HepG2 (cell line): ENCODE measurements around the gene TENT4B. TPM values are rescaled to one million over a fixed set of nuclear protein-coding genes. Genes with fewer than 3 reads are reported as not detected.

ENCODE experiments used
- DMTF1 ChIP-seq: sonication (generic); formaldehyde crosslinking; IDR thresholded peaks from 2 replicates; pipeline ENCODE4 v1.4.0; 2020; ENCODE audit warnings: mild to moderate bottlenecking, missing genetic modification reagents
- KDM1A ChIP-seq: IDR thresholded peaks from 2 replicates; pipeline ENCODE4 v1.6.1; 2016; ENCODE audit warnings: missing compliant biosample characterization
- TEAD2 ChIP-seq: sonication (generic); formaldehyde crosslinking; IDR thresholded peaks from 2 replicates; pipeline ENCODE4 v1.9.0; 2021; ENCODE audit warnings: missing genetic modification reagents
- ZMYM3 ChIP-seq: sonication (generic); formaldehyde crosslinking; IDR thresholded peaks from 2 replicates; pipeline ENCODE4 v1.5.1; 2020; ENCODE audit warnings: mild to moderate bottlenecking, missing genetic modification reagents
- ZNF121 ChIP-seq: sonication (generic); formaldehyde crosslinking; IDR thresholded peaks from 2 replicates; pipeline ENCODE4 v1.5.0; 2020; ENCODE audit warnings: mild to moderate bottlenecking, missing genetic modification reagents
- ZNF333 ChIP-seq: sonication (generic); formaldehyde crosslinking; IDR thresholded peaks from 2 replicates; pipeline ENCODE4 v1.4.0; 2020; ENCODE audit warnings: mild to moderate bottlenecking, missing genetic modification reagents, borderline replicate concordance
- ZSCAN12 ChIP-seq: sonication (generic); formaldehyde crosslinking; IDR thresholded peaks from 2 replicates; pipeline ENCODE4 v1.9.0; 2021; ENCODE audit warnings: mild to moderate bottlenecking, missing genetic modification reagents
- polyA plus RNA-seq, 8 experiments: library from polyadenylated mRNA; depleted of rRNA in 3 of 8; stranded (reverse) in 7 of 8; unstranded in 1 of 8; fragments of >200 nt; fragmentation: Illumina TruSeq in 4 of 8; extraction: Trizol in 4 of 8; gene quantifications; 2 replicates each; pipeline versions ENCODE4 v1.2.1 to v1.2.3, GENCODE V29; 2011 to 2016; ENCODE audit warnings: low read depth in 4 of 8, missing spikeins in 1 of 8, mixed read lengths in 1 of 8; ENCODE audit not compliant: insufficient read depth in 1 of 8
- small RNA-seq, 3 experiments: library from RNA; depleted of rRNA; stranded (forward); fragments of <200 nt; gene quantifications; one replicate each; pipeline ENCODE3, GENCODE V24; 2012; ENCODE audit warnings: low read depth in 2 of 3, low replicate concordance in 1 of 3; ENCODE audit not compliant: insufficient read length in 3 of 3, insufficient read depth in 2 of 3
- total RNA-seq, 5 experiments: library from RNA; depleted of rRNA; stranded (reverse); fragments of >200 nt; fragmentation: Illumina TruSeq; extraction: Trizol; gene quantifications; 2 replicates each; pipeline ENCODE4 v1.2.3, GENCODE V29; 2016; ENCODE audit warnings: low read depth in 1 of 5

TENT4B gene
- total and polyA plus RNA-seq, 2 of the 13 experiments (the other 11 are each of a cell fraction or from before 2014, with no cell fraction given), result 15.0 to 32.8 TPM

DNA sequence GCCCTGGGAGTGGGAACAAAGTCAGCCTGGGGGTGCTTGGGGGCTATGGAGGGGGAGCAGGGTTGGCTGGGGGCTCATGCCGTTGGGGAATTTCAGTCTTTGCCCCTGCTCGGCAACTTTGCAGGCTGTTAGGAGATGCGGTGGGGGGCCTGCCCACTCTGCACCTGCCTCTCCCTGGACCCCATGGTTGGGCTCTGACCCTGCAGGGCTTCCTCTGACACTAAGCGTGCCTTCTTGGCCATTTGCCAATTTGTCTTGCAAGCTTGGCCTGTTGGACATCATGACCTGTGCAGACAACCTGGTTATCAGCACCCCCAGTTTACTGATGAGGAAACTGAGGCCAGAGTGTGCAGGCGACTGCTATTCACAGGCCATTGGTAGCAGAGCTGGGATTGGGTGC, 127.8 kb downstream of the TENT4B start (continued):
- TF ChIP-seq DMTF1 (CRISPR knock-in tag) (no peak), ZSCAN12 (CRISPR knock-in tag) (no peak), TEAD2 (CRISPR knock-in tag) (no peak), ZNF333 (CRISPR knock-in tag) (no peak), ZMYM3 (CRISPR knock-in tag) (0 out of 2 replicates have a peak, but pooled peaks have one; percentile 22), ZNF121 (CRISPR knock-in tag) (peak; percentile 94), KDM1A (CRISPR knock-in tag) (0 out of 2 replicates have a peak, but pooled peaks have one; percentile 28)

Small RNAs within 50 kb of the gene (small RNA-seq; reads per million reads assigned to genes)
- gene RF00156 (0 reads per million in 3 experiments), gene RPL10P14 (0 reads per million in 3 experiments)

Other genes with a start within 250 kb of the TENT4B start
- 22.9 and 23.6 TPM in 2 replicates for gene CNEP1R1, start 128.1 kb upstream of the TENT4B start, total RNA-seq (2016; rRNA removed; fragmentation: Illumina TruSeq; extraction: Trizol)
- gene CNEP1R1, start 128.1 kb upstream of the TENT4B start, polyA plus RNA-seq (2011; rRNA removed), result 25.3 and 26.8 TPM in 2 replicates
- gene HEATR3, start 87.3 kb upstream of the TENT4B start, total RNA-seq (2016; rRNA removed; fragmentation: Illumina TruSeq; extraction: Trizol), result 52.4 and 60.2 TPM in 2 replicates
- gene HEATR3, start 87.3 kb upstream of the TENT4B start, polyA plus RNA-seq (2011; rRNA removed), result 22.4 and 26.8 TPM in 2 replicates
- 2.3 and 4.3 TPM in 2 replicates for gene ADCY7, start 113.2 kb downstream of the TENT4B start, total RNA-seq (2016; rRNA removed; fragmentation: Illumina TruSeq; extraction: Trizol)
- 2.2 and 3.7 TPM in 2 replicates for gene ADCY7, start 113.2 kb downstream of the TENT4B start, polyA plus RNA-seq (2011; rRNA removed)
- gene BRD7, start 215.7 kb downstream of the TENT4B start, total RNA-seq (2016; rRNA removed; fragmentation: Illumina TruSeq; extraction: Trizol), result 149 and 169 TPM in 2 replicates
- 68.3 and 82.3 TPM in 2 replicates for gene BRD7, start 215.7 kb downstream of the TENT4B start, polyA plus RNA-seq (2011; rRNA removed)